ENCODE results near the gene DTYMK. TPM values are rescaled to one million over a fixed set of nuclear protein-coding genes. Genes with fewer than 3 reads are reported as not detected.
A peak's percentile ranks its signal among the peaks of the same experiment; 100 is the strongest.

Gene DTYMK
- polyA plus RNA-seq, 1 of the 3 experiments (the other 2 are of a cell fraction), result 51.1 TPM

DNA sequence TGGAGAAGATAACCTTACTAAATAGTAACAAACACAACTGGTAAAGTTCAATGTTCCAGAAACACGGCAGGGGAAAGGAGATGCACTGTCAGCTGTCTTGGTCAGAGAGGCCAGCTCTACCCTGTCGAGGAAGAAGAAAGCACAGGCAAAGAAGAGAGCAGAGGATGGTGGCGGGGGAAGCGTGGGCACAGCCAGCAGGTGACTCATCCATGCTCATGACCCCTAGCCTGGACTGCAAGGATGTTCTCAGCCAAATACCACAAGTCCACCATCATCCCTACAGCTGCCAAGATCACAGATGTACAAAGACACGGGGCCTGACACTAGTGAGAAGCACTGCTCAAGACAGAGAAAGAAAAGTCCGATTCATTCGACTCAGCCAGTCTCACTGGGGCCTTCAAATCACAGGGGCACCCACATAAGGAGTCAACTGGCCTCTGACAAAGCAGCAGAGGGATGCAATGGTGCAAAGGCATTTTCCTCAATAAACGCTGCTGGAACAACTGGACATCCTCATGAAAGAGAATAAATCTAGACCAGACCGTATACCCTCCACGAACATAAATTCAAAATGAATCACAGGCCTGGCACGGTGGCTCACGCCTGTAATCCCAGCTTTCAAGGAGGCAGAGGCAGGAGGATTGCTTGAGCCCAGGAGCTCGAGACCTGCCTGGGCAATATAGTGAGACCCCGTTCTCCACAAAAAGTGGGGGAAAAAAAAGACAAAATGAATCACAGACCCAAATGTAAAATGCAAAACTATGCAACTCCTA, 5.6 kb downstream of the DTYMK start:
- H3K27me3 ChIP-seq (ENCODE audit: insufficient read depth), result no peaks in the 10 kb centered on the region
- ChIA-PET POLR2A (no interaction called here), CTCF (no interaction called here)
- WGBS (ENCODE audit: low lambda C conversion rate), result 53% methylated on average over 14 of the region's 14 CpGs
- H4K20me1 ChIP-seq (ENCODE audit: insufficient read depth), result peaks cover 7% of the 10 kb centered on the region; the same call in 1 of the 2 replicates
- peak overlapping the region; percentile 56; the same call in 1 of the 2 replicates for H3K9ac ChIP-seq
- H3K4me3 ChIP-seq (ENCODE audit: low read depth in 2 of 2, low read length in 1 of 2), result no peak overlapping the region; a peak in 1 of 4 replicates
- H3K36me3 ChIP-seq (replicated peaks in 1 of 2; ENCODE audit: control insufficient read depth in 1 of 2, insufficient read depth in 2 of 2, low read length in 1 of 2), result peaks cover 26 to 41% of the 10 kb centered on the region in 2 experiments
- peak overlapping the region; percentile 11 to 89; a peak in 2 of 4 replicates for H3K27ac ChIP-seq (ENCODE audit: low read depth in 2 of 2, low read length in 1 of 2)
- peaks cover 65% of the 10 kb centered on the region for H3K79me2 ChIP-seq (ENCODE audit: insufficient read depth)
- H2AFZ ChIP-seq (ENCODE audit: low read depth), result no peak overlapping the region
- no peaks in the 10 kb centered on the region for H3K9me2 ChIP-seq
- peaks cover 3 to 24% of the 10 kb centered on the region in 2 experiments; a peak in 3 of 4 replicates for H3K4me1 ChIP-seq (ENCODE audit: control insufficient read depth in 1 of 2, insufficient read depth in 2 of 2, low read depth in 1 of 2, low read length in 1 of 2)
- no peak for DNase-seq
- peak overlapping the region; percentile 66 for H3K4me2 ChIP-seq
- peaks cover 25% of the 10 kb centered on the region for H3F3A ChIP-seq (replicated peaks; ENCODE audit: insufficient read depth)
- no peaks in the 10 kb centered on the region for H3K9me3 ChIP-seq
- no peak for TF ChIP-seq MEF2A (IDR thresholded peaks at IDR 0.05; ENCODE audit: borderline replicate concordance, low read depth)
- TF ChIP-seq JUND (IDR thresholded peaks at IDR 0.05), result peak; percentile 84
- no peak for TF ChIP-seq FOXM1 (IDR thresholded peaks at IDR 0.05; ENCODE audit: low read depth)
- peak; percentile 61; the same call in 1 of the 2 replicates for TF ChIP-seq PBX3 (IDR thresholded peaks at IDR 0.05)
- TF ChIP-seq, protein P1, sequence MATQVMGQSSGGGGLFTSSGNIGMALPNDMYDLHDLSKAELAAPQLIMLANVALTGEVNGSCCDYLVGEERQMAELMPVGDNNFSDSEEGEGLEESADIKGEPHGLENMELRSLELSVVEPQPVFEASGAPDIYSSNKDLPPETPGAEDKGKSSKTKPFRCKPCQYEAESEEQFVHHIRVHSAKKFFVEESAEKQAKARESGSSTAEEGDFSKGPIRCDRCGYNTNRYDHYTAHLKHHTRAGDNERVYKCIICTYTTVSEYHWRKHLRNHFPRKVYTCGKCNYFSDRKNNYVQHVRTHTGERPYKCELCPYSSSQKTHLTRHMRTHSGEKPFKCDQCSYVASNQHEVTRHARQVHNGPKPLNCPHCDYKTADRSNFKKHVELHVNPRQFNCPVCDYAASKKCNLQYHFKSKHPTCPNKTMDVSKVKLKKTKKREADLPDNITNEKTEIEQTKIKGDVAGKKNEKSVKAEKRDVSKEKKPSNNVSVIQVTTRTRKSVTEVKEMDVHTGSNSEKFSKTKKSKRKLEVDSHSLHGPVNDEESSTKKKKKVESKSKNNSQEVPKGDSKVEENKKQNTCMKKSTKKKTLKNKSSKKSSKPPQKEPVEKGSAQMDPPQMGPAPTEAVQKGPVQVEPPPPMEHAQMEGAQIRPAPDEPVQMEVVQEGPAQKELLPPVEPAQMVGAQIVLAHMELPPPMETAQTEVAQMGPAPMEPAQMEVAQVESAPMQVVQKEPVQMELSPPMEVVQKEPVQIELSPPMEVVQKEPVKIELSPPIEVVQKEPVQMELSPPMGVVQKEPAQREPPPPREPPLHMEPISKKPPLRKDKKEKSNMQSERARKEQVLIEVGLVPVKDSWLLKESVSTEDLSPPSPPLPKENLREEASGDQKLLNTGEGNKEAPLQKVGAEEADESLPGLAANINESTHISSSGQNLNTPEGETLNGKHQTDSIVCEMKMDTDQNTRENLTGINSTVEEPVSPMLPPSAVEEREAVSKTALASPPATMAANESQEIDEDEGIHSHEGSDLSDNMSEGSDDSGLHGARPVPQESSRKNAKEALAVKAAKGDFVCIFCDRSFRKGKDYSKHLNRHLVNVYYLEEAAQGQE (IDR thresholded peaks at IDR 0.05; ENCODE audit: low read depth, low read length), result no peak
- TF ChIP-seq RFX5 (IDR thresholded peaks at IDR 0.05; ENCODE audit: low read length), result no peak
- TF ChIP-seq, protein P2, sequence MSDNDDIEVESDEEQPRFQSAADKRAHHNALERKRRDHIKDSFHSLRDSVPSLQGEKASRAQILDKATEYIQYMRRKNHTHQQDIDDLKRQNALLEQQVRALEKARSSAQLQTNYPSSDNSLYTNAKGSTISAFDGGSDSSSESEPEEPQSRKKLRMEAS (IDR thresholded peaks at IDR 0.05; ENCODE audit: low read depth), result peak; percentile 73
- TF ChIP-seq FOSL2 (IDR thresholded peaks at IDR 0.05; ENCODE audit: borderline replicate concordance, low read depth), result peak; percentile 94
- TF ChIP-seq RXRA (IDR thresholded peaks at IDR 0.05; ENCODE audit: borderline replicate concordance, low read depth), result peak; percentile 84; the same call in 1 of the 2 replicates
- TF ChIP-seq RCOR1 (IDR thresholded peaks at IDR 0.05; ENCODE audit: low read length), result no peak
- TF ChIP-seq ELF1 (IDR thresholded peaks at IDR 0.05), result no peak
- TF ChIP-seq, protein P3, sequence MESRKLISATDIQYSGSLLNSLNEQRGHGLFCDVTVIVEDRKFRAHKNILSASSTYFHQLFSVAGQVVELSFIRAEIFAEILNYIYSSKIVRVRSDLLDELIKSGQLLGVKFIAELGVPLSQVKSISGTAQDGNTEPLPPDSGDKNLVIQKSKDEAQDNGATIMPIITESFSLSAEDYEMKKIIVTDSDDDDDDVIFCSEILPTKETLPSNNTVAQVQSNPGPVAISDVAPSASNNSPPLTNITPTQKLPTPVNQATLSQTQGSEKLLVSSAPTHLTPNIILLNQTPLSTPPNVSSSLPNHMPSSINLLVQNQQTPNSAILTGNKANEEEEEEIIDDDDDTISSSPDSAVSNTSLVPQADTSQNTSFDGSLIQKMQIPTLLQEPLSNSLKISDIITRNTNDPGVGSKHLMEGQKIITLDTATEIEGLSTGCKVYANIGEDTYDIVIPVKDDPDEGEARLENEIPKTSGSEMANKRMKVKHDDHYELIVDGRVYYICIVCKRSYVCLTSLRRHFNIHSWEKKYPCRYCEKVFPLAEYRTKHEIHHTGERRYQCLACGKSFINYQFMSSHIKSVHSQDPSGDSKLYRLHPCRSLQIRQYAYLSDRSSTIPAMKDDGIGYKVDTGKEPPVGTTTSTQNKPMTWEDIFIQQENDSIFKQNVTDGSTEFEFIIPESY (IDR thresholded peaks at IDR 0.05; ENCODE audit: borderline replicate concordance, low read depth), result no peak
- TF ChIP-seq, protein P4, sequence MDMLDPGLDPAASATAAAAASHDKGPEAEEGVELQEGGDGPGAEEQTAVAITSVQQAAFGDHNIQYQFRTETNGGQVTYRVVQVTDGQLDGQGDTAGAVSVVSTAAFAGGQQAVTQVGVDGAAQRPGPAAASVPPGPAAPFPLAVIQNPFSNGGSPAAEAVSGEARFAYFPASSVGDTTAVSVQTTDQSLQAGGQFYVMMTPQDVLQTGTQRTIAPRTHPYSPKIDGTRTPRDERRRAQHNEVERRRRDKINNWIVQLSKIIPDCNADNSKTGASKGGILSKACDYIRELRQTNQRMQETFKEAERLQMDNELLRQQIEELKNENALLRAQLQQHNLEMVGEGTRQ (IDR thresholded peaks at IDR 0.05; ENCODE audit: borderline replicate concordance, low read depth, low read length), result no peak
- no peak for TF ChIP-seq RAD21 (IDR thresholded peaks at IDR 0.05; ENCODE audit: low read length)
- TF ChIP-seq CTCF (IDR thresholded peaks at IDR 0.05), result no peak
- TF ChIP-seq GABPA (IDR thresholded peaks at IDR 0.05; ENCODE audit: low read depth), result no peak
- TF ChIP-seq SIN3A (IDR thresholded peaks at IDR 0.05; ENCODE audit: borderline replicate concordance, low read depth, low read length), result peak; percentile 70; the same call in 1 of the 2 replicates
- TF ChIP-seq EZH2phosphoT487 (IDR thresholded peaks at IDR 0.05; ENCODE audit: borderline replicate concordance, low read depth), result no peak
- TF ChIP-seq, protein P5, sequence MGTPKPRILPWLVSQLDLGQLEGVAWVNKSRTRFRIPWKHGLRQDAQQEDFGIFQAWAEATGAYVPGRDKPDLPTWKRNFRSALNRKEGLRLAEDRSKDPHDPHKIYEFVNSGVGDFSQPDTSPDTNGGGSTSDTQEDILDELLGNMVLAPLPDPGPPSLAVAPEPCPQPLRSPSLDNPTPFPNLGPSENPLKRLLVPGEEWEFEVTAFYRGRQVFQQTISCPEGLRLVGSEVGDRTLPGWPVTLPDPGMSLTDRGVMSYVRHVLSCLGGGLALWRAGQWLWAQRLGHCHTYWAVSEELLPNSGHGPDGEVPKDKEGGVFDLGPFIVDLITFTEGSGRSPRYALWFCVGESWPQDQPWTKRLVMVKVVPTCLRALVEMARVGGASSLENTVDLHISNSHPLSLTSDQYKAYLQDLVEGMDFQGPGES (IDR thresholded peaks at IDR 0.05; ENCODE audit: low read depth, low read length), result no peak
- TF ChIP-seq CHD2 (IDR thresholded peaks at IDR 0.05; ENCODE audit: low read length, partially characterized antibody), result no peak
- no peak for TF ChIP-seq TEAD4 (IDR thresholded peaks at IDR 0.05; ENCODE audit: borderline replicate concordance, insufficient read depth)
